Trophoblast cell (in vitro differentiated cells and primary cell): ENCODE results near the gene TOLLIP.
"Not testable (repeated sequence)": the region's sequence is repeated elsewhere in the genome, so short reads cannot be mapped to it uniquely, and the experiment has no call there.

Experiments used
- DNase-seq, 2 donors: peaks; one replicate each; pipeline ENCODE4 v3.0.0-alpha.2; 2016
- H2AFZ ChIP-seq: 2 replicates; pipeline ENCODE4 v1.6.1; 2013; ENCODE audit warnings: low read length, moderate library complexity, mild to moderate bottlenecking; ENCODE audit not compliant: insufficient read depth, poor library complexity
- H2AK5ac ChIP-seq: 2 replicates; pipeline ENCODE4 v1.6.1; 2013; ENCODE audit warnings: mild to moderate bottlenecking, low read length
- H2BK120ac ChIP-seq: 2 replicates; pipeline ENCODE4 v1.6.1; 2013; ENCODE audit warnings: low read length, mild to moderate bottlenecking, moderate library complexity; ENCODE audit not compliant: insufficient read depth, poor library complexity
- H2BK12ac ChIP-seq: 2 replicates; pipeline ENCODE4 v1.6.1; 2013; ENCODE audit warnings: mild to moderate bottlenecking, low read length, moderate library complexity
- H2BK5ac ChIP-seq: 2 replicates; pipeline ENCODE4 v1.6.1; 2013; ENCODE audit warnings: low read length, low read depth, moderate library complexity, mild to moderate bottlenecking; ENCODE audit not compliant: poor library complexity
- H3K14ac ChIP-seq: 2 replicates; pipeline ENCODE4 v1.6.1; 2013; ENCODE audit warnings: mild to moderate bottlenecking, low read length
- H3K18ac ChIP-seq: 2 replicates; pipeline ENCODE4 v1.6.1; 2013; ENCODE audit warnings: mild to moderate bottlenecking, low read length
- H3K23ac ChIP-seq: 2 replicates; pipeline ENCODE4 v1.6.1; 2013; ENCODE audit warnings: low read length
- H3K27ac ChIP-seq: 2 replicates; pipeline ENCODE4 v1.5.1; 2013; ENCODE audit warnings: low read depth, mild to moderate bottlenecking, inconsistent platforms, low read length, moderate library complexity
- H3K27me3 ChIP-seq: 2 replicates; pipeline ENCODE4 v1.6.1; 2013; ENCODE audit warnings: inconsistent platforms, mild to moderate bottlenecking, low read length, moderate library complexity; ENCODE audit not compliant: insufficient read depth
- H3K36me3 ChIP-seq, 2 experiments: 1 replicate in 1 of 2; 2 replicates in 1 of 2; pipeline ENCODE4 v1.6.1; 2013; ENCODE audit warnings: low read length in 2 of 2, mild to moderate bottlenecking in 2 of 2, moderate library complexity in 1 of 2; ENCODE audit not compliant: insufficient read depth in 2 of 2, control insufficient read depth in 1 of 2
- H3K4ac ChIP-seq: 2 replicates; pipeline ENCODE4 v1.6.1; 2013; ENCODE audit warnings: low read depth, mild to moderate bottlenecking, low read length, moderate library complexity
- H3K4me1 ChIP-seq, 2 experiments: 1 replicate in 1 of 2; 2 replicates in 1 of 2; pipeline ENCODE4 v1.6.1; 2013; ENCODE audit warnings: low read length in 2 of 2, mild to moderate bottlenecking in 2 of 2, moderate library complexity in 1 of 2; ENCODE audit not compliant: insufficient read depth in 2 of 2, control insufficient read depth in 1 of 2
- H3K4me2 ChIP-seq: 2 replicates; pipeline ENCODE4 v1.6.1; 2013; ENCODE audit warnings: inconsistent platforms, mild to moderate bottlenecking, low read length, moderate library complexity
- H3K4me3 ChIP-seq: 2 replicates; pipeline ENCODE4 v1.5.1; 2013; ENCODE audit warnings: mild to moderate bottlenecking, low read depth, low read length, inconsistent platforms
- H3K79me1 ChIP-seq: one replicate; pipeline ENCODE4 v1.6.1; 2013; ENCODE audit warnings: low read length
- H3K79me2 ChIP-seq: 2 replicates; pipeline ENCODE4 v1.6.1; 2013; ENCODE audit warnings: low read length, mild to moderate bottlenecking; ENCODE audit not compliant: control insufficient read depth, insufficient read depth, poor library complexity
- H3K9ac ChIP-seq: 2 replicates; pipeline ENCODE4 v1.6.1; 2013; ENCODE audit warnings: mild to moderate bottlenecking, low read length
- H3K9me3 ChIP-seq: 2 replicates; pipeline ENCODE4 v1.6.1; 2013; ENCODE audit warnings: low read depth, mild to moderate bottlenecking, control low read depth, inconsistent platforms, low read length; ENCODE audit not compliant: insufficient read depth
- H4K12ac ChIP-seq: 2 replicates; pipeline ENCODE4 v1.6.1; 2013; ENCODE audit warnings: low read depth, mild to moderate bottlenecking, low read length, moderate library complexity
- H4K8ac ChIP-seq: 2 replicates; pipeline ENCODE4 v1.6.1; 2013; ENCODE audit warnings: low read depth, mild to moderate bottlenecking, low read length, moderate library complexity
- H4K91ac ChIP-seq: one replicate; pipeline ENCODE4 v1.6.1; 2013; ENCODE audit warnings: low read depth, mild to moderate bottlenecking, low read length, moderate library complexity
- WGBS: extraction: QIAGEN DNeasy Blood & Tissue Kit; methylation state at CpG from one replicate; pipeline ENCODE4 v1.1.7; 2013; ENCODE audit warnings: missing lambda C conversion rate; ENCODE audit not compliant: insufficient read length, insufficient coverage; ENCODE audit errors: extremely low coverage; 5-methylcytosine and 5-hydroxymethylcytosine counted together

Gene TOLLIP

DNA sequence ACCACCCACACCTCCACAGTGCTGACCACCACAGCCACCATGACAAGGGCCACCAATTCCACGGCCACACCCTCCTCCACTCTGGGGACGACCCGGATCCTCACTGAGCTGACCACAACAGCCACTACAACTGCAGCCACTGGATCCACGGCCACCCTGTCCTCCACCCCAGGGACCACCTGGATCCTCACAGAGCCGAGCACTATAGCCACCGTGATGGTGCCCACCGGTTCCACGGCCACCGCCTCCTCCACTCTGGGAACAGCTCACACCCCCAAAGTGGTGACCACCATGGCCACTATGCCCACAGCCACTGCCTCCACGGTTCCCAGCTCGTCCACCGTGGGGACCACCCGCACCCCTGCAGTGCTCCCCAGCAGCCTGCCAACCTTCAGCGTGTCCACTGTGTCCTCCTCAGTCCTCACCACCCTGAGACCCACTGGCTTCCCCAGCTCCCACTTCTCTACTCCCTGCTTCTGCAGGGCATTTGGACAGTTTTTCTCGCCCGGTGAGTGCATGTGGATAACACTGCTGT is 58.1 kb downstream of the TOLLIP start:
- H3K4me3 ChIP-seq = peak overlapping the region; percentile 43
- H3K23ac ChIP-seq = no peak overlapping the region
- H2AFZ ChIP-seq = no peak overlapping the region
- no peak overlapping the region for H3K14ac ChIP-seq
- H3K4ac ChIP-seq = no peak overlapping the region
- no peaks in the 10 kb centered on the region for H3K36me3 ChIP-seq
- no peak overlapping the region for H2BK12ac ChIP-seq
- no peak overlapping the region for H3K18ac ChIP-seq
- no peak overlapping the region for H4K8ac ChIP-seq
- WGBS = no CpG with 5 or more reads among the region's 16 CpGs
- no peak overlapping the region for H3K9ac ChIP-seq
- no peak overlapping the region for H2BK120ac ChIP-seq
- peaks cover 43% of the 10 kb centered on the region for H3K9me3 ChIP-seq
- no peak for DNase-seq
- H2AK5ac ChIP-seq = no peak overlapping the region
- no peak overlapping the region for H2BK5ac ChIP-seq
- no peak overlapping the region for H3K27ac ChIP-seq
- H3K79me1 ChIP-seq = no peaks in the 10 kb centered on the region
- no peaks in the 10 kb centered on the region for H3K27me3 ChIP-seq
- peak overlapping the region; percentile 6 for H3K4me2 ChIP-seq
- no peak overlapping the region for H4K91ac ChIP-seq
- no peaks in the 10 kb centered on the region for H3K79me2 ChIP-seq
- no peaks in the 10 kb centered on the region for H3K4me1 ChIP-seq
- H4K12ac ChIP-seq = no peak overlapping the region

DNA sequence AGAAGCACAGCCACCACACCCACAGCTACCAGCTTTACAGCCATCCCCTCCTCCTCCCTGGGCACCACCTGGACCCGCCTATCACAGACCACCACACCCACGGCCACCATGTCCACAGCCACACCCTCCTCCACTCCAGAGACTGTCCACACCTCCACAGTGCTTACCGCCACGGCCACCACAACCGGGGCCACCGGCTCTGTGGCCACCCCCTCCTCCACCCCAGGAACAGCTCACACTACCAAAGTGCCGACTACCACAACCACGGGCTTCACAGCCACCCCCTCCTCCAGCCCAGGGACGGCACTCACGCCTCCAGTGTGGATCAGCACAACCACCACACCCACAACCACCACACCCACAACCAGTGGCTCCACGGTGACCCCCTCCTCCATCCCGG is 59.0 kb downstream of the TOLLIP start:
- H3K23ac ChIP-seq, H3K27ac ChIP-seq, H2BK5ac ChIP-seq, H3K36me3 ChIP-seq, H2AK5ac ChIP-seq, H3K4me2 ChIP-seq, DNase-seq, H3K9ac ChIP-seq, H3K4me3 ChIP-seq, H4K8ac ChIP-seq, H3K18ac ChIP-seq, H3K4ac ChIP-seq, H3K4me1 ChIP-seq, H3K79me1 ChIP-seq, H2BK12ac ChIP-seq, H2AFZ ChIP-seq, H3K27me3 ChIP-seq, H4K91ac ChIP-seq, H2BK120ac ChIP-seq, H3K79me2 ChIP-seq, H4K12ac ChIP-seq, H3K14ac ChIP-seq: not testable (repeated sequence)
- H3K9me3 ChIP-seq = peaks cover 50% of the 10 kb centered on the region
- whole genome bisulfite sequencing = no CpG with 5 or more reads among the region's 12 CpGs

DNA sequence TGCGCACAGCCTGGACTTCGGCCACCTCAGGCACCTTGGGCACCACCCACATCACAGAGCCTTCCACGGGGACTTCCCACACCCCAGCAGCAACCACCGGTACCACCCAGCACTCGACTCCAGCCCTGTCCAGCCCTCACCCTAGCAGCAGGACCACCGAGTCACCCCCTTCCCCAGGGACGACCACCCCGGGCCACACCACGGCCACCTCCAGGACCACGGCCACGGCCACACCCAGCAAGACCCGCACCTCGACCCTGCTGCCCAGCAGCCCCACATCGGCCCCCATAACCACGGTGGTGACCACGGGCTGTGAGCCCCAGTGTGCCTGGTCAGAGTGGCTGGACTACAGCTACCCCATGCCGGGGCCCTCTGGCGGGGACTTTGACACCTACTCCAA is 60.5 kb downstream of the TOLLIP start:
- H3K18ac ChIP-seq, H3K27me3 ChIP-seq, H3K4ac ChIP-seq, H2AK5ac ChIP-seq, H3K36me3 ChIP-seq, H4K91ac ChIP-seq, H4K8ac ChIP-seq, H3K4me3 ChIP-seq, H2BK120ac ChIP-seq, H3K23ac ChIP-seq, H2BK12ac ChIP-seq, H3K79me1 ChIP-seq, H4K12ac ChIP-seq, H3K4me1 ChIP-seq, DNase-seq, H3K14ac ChIP-seq, H3K79me2 ChIP-seq, H3K4me2 ChIP-seq, H2BK5ac ChIP-seq, H2AFZ ChIP-seq, H3K9ac ChIP-seq, H3K27ac ChIP-seq: not testable (repeated sequence)
- WGBS = no CpG with 5 or more reads among the region's 18 CpGs
- H3K9me3 ChIP-seq = peaks cover 49% of the 10 kb centered on the region

DNA sequence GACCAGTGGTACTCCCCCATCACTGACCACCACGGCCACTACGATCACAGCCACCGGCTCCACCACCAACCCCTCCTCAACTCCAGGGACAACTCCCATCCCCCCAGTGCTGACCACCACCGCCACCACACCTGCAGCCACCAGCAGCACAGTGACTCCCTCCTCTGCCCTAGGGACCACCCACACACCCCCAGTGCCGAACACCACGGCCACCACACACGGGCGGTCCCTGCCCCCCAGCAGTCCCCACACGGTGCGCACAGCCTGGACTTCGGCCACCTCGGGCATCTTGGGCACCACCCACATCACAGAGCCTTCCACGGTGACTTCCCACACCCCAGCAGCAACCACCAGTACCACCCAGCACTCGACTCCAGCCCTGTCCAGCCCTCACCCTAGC is 62.4 kb downstream of the TOLLIP start:
- not testable (repeated sequence) for H3K4me3 ChIP-seq, H4K91ac ChIP-seq, H2BK5ac ChIP-seq, H4K8ac ChIP-seq, H3K4me1 ChIP-seq, H3K4ac ChIP-seq, H3K36me3 ChIP-seq, H3K23ac ChIP-seq, H4K12ac ChIP-seq, H2BK12ac ChIP-seq, H3K18ac ChIP-seq, H3K79me1 ChIP-seq, H3K4me2 ChIP-seq, H2BK120ac ChIP-seq, H3K14ac ChIP-seq, H3K9ac ChIP-seq, H3K79me2 ChIP-seq, H3K27ac ChIP-seq, H2AK5ac ChIP-seq, H3K27me3 ChIP-seq, H2AFZ ChIP-seq, DNase-seq
- H3K9me3 ChIP-seq = peaks cover 50% of the 10 kb centered on the region
- no CpG with 5 or more reads among the region's 14 CpGs for WGBS
